ENCODE measurements around the gene DPP6.

GRCh38 chr7:154195266-154195665, 143.1 kb downstream of the DPP6 start:
- TF ChIP-seq POLR2A (conservative IDR thresholded peaks at IDR 0.05) (no peak), POLR3G (IDR thresholded peaks at IDR 0.05; ENCODE audit: extremely low read depth, insufficient read length, insufficient replicate concordance) (no peak), SRF (CRISPR knock-in tag; IDR thresholded peaks at IDR 0.05) (no peak), ZNF24 (IDR thresholded peaks at IDR 0.05) (no peak), ETV6 (IDR thresholded peaks at IDR 0.05; ENCODE audit: borderline replicate concordance in 1 of 2, low read depth in 2 of 2, low read length in 1 of 2) (no peak), ETV6 (CRISPR knock-in tag; IDR thresholded peaks at IDR 0.05; ENCODE audit: borderline replicate concordance) (no peak), CCAR2 (IDR thresholded peaks at IDR 0.05; ENCODE audit: low read depth, low read length) (no peak), ZNF407 (IDR thresholded peaks at IDR 0.05; ENCODE audit: low read depth) (no peak)
